ENCODE data around the gene FGG. TPM values are rescaled to one million over a fixed set of nuclear protein-coding genes. Genes with fewer than 3 reads are reported as not detected.
"Not testable (repeated sequence)": the region's sequence is repeated elsewhere in the genome, so short reads cannot be mapped to it uniquely, and the experiment has no call there.

FGG gene
- polyA plus RNA-seq, 3 donors: 0.30 to 0.34 TPM; not detected in 1

DNA sequence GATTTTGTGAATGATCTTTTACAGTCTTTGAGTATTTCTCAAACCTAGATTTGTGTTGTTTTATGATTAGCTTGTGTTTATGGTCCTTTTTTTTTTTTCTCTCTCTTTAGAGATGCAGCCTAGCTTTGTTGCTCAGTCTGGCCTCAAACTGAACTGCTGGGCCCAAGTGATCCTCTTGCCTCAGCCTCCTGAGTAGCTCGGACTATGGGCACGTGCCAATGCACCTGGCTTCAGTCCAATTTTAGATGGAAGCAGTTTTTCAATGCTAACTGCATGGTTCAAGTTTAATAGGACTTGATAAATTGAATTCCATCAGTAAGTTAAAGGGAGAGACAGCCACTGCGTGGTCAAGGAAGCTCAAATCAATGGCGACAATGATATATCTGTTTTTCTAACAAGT is 3.8 kb upstream of the FGG start:
- 46 to 60% (median 48%) methylated on average over 4 of the region's 4 CpGs for WGBS, 3 donors
- H3K27ac ChIP-seq (ENCODE audit: low read depth, low read length): no peak overlapping the region

DNA sequence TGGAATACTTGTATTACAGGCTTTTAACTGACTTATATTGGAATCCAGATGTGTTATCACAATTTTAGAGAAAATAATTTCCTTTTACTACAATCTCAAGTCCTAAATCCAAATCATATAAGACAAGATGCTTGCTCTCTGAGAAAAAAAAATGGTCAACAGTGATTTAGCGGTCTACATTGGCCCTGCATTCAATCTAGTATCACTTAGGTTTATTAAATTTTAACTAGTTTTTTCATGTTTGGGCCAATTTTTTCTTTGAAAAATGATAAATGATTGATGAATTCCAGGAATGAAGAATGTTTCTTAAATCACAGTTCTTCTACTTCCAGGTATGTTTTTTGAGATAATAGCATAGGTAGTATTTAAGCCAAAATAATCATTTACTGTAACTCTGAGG is 2.8 kb upstream of the FGG start:
- H3K27ac ChIP-seq (ENCODE audit: low read depth, low read length): no peak overlapping the region
- WGBS, 3 donors: 34 to 95% (median 91%) methylated on average over 1 of the region's 1 CpG

DNA sequence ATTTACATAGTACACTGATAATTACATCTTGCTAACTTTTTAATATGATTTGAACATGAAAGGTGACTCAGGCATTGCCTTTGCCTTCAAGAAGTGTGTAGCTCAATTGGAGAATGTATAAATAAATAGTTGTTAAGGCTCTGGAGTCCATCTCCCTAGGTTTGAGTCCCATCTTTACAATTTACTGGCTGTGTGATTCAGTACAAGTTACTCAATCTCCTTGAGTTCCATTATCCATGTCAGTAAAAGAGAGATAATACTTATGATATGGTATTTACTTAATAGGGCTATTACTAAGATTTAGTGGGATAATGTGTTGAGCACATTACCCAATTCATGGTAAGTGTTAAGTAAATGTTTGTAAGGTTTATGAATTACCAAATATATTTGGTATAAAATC is 1.9 kb upstream of the FGG start:
- H3K27ac ChIP-seq (ENCODE audit: low read depth, low read length): no peak overlapping the region

DNA sequence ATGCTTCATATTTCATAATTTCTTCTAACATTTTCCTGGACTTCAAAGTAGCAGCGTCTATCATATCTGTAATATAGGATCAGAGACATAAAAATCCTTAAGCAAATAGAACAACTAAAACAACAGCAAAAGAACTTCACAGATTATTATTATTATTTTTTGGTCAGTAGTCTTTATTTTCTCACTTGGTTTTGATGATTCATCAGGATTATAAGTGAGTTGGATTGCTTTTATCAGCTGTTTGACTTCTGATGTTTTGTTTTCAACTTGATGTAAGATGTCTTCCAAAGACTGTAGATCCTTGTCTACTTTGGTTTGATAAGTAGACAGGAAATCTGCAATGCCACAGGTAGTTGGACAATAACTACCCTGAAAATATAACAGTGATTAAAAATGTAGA is 623 bp downstream of the FGG start:
- 77 to 89% (median 85%) methylated on average over 1 of the region's 1 CpG for WGBS, 3 donors
- H3K27ac ChIP-seq (ENCODE audit: low read depth, low read length): no peak overlapping the region

DNA sequence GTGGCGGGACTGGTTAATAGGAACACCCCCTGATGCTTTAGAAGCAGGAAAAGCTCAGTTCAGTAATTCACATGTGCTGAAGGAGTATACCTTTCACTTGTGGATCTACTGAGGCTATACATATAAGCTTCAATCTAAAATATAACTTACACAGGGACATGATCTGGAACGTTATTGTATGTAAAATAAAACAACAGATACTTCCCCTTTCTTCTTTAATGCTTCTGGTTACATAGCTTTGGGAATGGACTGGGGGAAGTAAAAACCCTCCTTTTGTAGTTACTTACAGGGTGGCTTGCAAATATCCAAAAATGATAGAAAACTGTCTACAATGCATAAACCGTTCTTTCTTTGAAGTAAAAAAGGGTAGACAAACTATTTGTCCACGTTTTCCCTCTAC is 1.9 kb downstream of the FGG start:
- WGBS, 3 donors: 47 to 53% (median 51%) methylated on average over 4 of the region's 4 CpGs
- H3K27ac ChIP-seq (ENCODE audit: low read depth, low read length): no peak overlapping the region

DNA sequence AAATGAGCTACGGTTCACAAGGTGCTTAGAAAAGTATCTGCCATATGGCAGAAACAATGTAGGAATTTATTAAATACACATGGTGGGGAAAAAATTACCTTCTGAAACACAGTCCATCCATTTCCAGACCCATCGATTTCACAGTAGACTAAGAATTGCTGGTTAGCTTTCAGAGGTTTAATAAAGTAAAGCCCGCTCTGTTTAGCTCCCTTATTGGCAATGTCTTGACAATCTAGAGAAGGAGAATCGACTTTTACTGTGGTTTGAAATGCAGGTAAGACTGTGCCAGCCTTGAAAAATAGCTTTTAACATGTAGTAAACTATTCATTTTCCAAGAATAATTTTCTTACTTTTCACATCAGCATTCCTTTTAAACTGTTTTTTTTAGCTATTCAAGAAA is 2.9 kb downstream of the FGG start:
- H3K27ac ChIP-seq (ENCODE audit: low read depth, low read length): no peak overlapping the region
- 79 to 90% (median 85%) methylated on average over 4 of the region's 4 CpGs for WGBS, 3 donors

DNA sequence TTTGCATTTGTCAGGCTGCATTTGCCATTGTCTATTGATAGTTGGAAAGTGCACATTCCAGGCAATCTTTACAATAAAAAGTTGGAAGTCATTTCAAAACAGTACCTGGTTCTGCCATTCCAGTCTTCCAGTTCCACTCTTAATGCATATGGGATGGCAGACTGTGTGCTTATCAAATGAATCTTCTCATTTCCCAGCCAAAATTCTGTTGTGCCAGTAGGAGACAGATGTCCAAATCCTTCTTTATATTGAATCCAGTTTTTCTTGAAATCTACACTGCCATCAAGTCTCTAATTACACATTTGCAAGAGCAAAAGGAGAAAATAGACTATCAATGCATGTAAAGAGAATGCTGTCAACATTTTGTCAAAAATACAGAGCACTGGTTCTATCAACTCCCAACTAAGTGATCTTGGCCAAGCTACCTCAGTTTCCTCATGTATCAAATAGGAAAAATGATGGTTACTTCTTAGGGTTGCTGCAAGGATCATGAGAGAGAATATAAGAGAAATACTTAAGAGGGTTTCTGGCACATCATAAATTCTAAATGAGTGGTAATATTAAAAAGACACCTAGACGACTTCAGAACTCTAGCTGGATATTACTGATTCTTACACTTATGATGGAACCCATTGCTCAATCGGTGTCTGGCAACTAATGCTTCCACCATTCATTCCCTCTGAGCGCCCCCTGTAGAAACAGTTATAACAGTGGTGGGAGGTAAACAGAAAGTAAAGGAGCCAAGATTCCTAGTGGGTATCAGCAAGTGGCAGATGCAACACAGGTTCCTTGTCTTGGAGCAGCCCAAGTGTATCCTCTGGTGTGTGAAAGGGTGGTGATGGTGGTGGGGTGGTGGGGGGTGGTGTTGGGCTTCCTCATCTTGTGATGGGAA is 3.8 kb downstream of the FGG start:
- no peak overlapping the region for H3K27ac ChIP-seq (ENCODE audit: low read depth, low read length)
- 77 to 88% (median 86%) methylated on average over 3 of the region's 3 CpGs for WGBS, 3 donors

DNA sequence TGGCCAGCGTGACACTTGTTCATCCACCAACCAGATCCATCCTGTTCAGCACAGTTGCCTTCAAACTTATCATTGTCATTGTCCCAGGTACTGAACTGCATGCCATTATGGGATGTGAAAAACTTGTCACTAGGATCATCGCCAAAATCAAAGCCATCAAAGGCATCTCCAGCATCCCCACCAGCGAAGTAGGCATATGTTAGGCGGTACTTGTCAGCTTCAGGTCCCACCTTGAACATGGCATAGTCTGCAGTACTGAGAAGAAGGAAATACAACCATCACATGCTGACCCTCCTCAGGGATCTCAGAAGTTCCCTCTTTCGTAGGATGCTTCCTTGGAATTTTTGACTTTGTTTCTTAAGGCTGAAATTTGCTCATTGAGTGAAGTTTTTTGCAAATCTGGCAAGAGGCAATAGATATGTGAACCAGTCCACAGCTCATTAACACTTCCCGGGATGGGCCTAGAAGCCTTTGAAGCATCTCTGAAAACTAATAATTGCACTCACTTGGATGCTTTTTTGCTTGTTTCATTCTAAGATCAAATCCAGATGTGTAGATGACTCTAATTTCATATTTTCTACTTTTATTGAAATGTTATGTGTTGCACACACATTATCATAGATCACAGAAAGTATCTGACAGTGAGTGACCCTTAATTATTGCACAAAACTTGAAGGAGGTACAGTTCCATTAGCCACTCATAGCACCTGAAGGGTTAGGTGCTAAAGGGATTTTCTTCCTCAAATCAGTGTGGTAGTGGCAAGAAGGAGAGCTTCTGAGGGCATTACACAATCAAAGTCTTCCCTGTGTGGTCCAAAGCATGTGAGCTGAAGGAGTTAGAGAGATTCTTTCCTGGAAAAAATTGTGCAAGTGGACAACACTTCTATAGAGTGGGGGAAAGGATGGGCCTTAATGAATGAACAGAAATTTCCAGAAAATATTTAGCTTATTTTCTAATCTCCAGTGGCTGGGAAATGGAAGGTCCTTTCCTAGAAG is 5.4 kb downstream of the FGG start:
- 87 to 88% (median 88%) methylated on average over 6 of the region's 6 CpGs for WGBS, 3 donors
- no peak overlapping the region for H3K27ac ChIP-seq (ENCODE audit: low read depth, low read length)

DNA sequence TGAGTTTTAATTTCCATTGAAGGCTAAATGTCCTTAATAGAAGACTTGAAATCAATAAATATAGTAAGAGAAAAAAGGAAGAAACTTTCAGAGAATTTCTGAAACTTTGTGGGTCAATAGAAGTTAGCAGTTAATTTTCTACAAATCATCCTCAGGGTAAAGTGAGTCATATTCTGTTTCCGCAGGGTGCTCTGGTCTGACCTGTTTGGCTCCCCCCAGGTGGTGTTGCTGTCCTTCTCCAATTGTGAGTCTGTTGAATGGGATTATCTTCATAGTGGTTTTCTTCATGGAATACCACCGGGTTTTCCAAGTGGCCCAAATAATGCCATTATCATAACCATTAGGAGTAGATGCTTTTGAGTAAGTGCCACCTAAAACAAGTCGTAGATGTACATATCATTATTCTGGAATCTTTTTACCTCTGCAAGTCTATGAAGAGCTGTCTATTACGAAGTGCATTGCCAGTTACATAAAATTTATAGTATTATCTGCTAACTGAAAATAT is 7.7 kb downstream of the FGG start:
- 79 to 87% (median 85%) methylated on average over 4 of the region's 4 CpGs for WGBS, 3 donors
- H3K27ac ChIP-seq (ENCODE audit: low read depth, low read length): no peak overlapping the region

DNA sequence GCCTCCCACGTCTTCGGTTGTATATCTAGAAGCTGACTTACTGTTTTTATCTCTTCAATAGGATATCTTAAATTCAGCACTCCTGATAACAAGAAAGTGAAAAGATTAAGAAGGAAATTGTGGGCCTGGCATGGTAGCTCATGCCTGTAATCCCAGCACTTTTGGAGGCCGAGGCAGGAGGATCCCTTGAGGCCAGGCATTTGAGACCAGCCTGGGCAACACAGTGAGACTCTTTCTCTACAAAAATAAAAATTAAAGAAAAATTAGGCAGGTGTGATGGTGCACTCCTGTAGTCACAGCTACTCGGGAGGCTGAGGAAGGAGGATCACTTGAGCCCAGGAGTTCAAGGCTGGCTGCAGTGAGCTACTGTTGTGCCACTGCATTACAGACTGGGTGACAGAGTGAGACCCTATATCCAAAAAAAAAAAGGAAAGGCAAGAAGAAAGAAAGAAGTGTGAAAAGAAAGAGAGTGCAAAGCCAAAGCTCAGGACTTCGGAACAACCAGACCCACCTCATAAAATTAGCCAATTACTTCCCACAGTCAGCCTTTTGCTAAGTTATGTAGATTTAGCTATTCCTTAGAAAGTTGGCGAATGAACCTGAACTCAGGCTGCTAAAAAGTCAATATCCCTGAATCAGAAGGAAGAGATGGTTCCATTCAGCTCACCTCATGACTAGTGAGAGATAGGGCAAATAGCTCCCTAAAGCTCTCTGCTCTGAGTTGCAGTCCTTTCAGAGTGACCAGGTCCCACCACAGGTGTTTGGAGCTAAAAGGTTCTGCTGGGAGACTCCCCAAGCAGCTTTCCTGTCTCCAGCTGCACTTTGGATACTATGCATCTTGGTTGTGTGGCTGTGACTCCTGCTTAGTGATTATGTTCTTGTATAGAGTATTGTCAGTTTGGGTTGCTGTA is 9.2 kb downstream of the FGG start:
- no peak overlapping the region for H3K27ac ChIP-seq (ENCODE audit: low read depth, low read length)
- 89 to 91% (median 89%) methylated on average over 6 of the region's 6 CpGs for WGBS, 3 donors

DNA sequence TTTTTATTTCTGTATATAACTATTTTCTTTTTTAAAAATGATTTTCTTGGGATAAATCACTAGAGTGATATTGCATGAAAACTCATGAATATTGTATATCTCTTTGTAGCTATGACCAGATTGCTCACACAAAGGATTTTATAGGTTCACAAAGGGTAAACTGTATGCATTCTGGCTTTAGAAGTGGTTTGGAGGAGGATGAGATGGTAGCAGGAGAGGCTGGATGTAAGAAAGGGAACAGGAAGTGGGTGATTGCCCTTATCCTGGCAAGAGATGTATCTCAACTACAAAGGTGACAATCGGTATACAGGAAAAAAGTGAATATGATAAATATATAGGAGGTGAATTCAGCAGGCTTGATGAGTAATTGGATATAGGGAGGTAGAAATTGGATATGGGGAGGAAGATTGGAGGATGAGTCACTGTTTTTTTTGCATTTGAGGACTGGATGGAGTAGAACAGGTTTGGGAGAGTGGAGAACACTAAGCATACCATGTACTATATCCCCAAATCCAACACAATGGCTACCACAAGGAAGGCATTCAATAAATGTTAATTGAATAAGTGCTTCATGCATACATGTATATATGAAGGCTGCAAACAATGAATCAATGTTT is 9.9 kb downstream of the FGG start:
- H3K27ac ChIP-seq (ENCODE audit: low read depth, low read length): no peak overlapping the region
- WGBS, 3 donors: 36 to 61% (median 48%) methylated on average over 1 of the region's 1 CpG

DNA sequence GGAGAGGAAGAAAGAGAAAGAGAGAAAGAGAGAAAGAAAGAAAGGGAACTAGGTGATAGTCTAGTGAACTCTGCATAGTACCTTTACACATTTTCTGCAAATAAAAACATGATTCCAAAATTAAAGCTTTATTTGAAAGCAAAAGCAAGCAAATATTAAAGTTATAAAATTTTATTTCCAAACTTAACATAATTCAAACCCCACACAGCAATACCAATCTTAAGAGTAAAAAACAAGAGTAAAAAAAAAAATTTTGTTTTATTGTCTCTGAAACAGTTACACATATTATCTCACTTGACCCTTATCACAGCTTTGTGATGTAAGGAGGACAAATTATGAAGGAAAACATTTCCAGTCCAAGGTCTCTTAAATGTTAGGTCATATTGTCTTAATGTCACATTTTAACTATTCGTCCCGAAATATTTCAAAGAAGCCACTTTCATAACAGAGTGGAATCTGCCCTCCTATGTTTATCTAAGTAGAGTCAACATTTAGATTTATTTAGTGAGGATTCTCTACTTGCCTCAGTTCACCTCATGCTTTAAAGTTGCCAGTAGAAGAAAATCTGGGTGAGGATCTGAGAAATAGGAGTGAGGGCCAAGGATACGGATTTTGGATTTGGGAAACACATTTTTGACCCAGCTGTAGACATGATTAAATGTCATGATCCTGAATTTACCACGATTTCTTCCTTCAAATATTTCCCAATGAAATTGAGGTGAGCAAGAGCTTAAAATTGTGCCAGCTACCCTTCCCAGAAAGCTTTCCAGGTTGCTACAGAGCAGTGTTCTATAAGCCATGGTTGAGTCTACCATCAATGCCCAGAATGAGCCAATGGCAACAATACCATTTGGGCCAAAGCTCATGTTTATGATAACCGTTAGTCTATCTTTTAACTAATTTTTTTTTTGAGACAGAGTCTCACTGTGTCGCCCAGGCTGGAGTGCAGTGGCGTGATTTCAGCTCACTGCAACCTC is 14.4 kb downstream of the FGG start:
- no peak overlapping the region for H3K27ac ChIP-seq (ENCODE audit: low read depth, low read length)
- 72 to 88% (median 88%) methylated on average over 7 of the region's 7 CpGs for WGBS, 3 donors

DNA sequence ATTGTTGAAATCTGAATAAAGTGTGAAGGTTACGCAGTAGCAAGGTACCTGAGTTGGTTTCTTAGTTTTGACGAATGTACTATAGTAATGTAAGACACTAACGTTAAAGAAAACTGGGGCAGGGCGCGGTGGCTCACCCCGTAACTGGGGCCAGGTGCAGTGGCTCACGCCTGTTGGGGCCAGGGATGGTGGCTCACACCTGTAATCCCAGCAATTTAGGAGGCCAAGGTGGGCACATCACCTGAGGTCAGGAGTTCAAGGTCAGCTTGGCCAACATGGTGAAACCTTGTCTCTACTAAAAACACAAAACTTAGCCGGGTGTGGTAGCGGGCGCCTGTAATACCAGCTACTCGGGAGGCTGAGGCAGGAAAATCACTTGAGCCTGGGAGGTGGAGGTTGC is 15.2 kb downstream of the FGG start:
- 87 to 95% (median 91%) methylated on average over 11 of the region's 11 CpGs for WGBS, 3 donors
- not testable (repeated sequence) for H3K27ac ChIP-seq (ENCODE audit: low read depth, low read length)

DNA sequence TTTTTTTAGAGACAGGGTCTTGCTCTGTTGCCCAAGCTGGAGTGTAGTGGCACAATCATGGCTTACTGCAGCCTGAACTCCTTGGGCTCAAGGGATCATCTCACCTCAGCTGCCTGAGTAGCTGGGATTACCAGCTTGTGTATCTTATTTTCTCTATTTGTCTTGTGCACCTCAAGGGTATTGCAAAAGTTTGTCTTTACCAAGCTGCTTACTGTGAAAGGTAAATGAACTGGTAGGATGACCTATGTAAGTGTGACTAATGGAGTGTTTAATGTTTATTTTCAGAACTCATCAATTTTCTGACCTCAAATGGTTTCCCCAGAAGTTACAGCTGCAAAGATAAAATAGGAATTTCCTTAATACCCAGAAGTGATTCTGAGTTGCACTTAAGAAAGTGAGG is 16.6 kb downstream of the FGG start:
- no peak overlapping the region for H3K27ac ChIP-seq (ENCODE audit: low read depth, low read length)

DNA sequence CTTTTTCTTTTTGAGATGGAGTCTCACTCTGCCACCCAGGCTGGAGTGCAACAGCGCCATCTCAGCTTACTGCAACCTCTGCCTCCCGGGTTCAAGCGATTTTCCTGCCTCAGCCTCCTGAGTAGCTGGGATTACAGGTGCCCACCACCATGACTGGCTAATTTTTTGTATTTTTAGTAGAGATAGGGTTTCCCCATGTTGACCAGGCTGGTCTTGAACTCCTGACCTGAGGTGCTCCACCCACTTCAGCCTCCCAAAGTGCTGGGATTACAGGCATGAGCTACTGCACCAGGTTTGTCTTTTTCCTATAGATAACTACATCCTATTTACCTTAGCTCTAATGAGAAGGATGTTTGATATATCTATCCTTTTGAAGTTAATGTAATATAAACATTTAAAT is 18.1 kb downstream of the FGG start:
- H3K27ac ChIP-seq (ENCODE audit: low read depth, low read length): not testable (repeated sequence)
- WGBS, 3 donors: 89 to 93% (median 89%) methylated on average over 3 of the region's 3 CpGs

DNA sequence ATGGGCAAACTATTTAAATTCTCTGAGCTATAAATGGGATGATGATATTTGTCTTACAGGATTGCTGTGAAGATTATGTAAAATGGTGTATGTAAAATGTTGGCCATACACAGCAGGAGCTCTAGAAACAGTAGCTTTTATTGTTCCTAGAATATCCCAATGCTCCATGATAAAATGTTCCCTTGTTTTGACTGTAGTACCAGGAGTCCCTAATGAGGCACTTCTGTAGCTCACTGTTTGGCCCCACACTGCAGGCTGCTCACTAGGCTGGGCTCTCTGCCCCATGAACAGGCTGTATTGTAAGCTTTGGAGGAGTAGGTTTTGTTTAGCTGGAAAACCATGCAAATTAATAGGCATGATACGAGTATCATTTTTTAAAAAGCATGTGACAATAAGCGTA is 18.6 kb downstream of the FGG start:
- no peak overlapping the region for H3K27ac ChIP-seq (ENCODE audit: low read depth, low read length)
- 43 to 88% (median 45%) methylated on average over 2 of the region's 2 CpGs for WGBS, 3 donors

DNA sequence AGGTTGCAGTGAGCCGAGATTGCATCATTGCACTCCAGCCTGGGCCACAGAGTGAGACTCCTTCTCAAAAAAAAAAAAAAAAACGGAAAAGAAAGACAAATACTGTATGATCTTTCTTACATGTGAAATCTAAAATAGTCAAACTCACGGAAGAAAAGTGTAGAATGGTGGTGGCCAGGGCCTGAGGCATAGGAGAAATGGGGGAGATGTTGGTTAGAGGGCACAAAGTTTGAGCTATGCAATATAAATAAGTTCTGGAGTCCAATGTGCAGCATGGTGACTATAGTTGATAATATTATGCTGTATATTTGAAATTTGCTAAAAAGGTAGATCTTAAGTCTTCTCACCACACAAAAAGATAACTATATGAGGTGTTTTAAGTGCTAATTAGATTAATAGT is 20.6 kb downstream of the FGG start:
- no peak overlapping the region for H3K27ac ChIP-seq (ENCODE audit: low read depth, low read length)
- 63 to 84% (median 77%) methylated on average over 3 of the region's 3 CpGs for WGBS, 3 donors

Data from adipose tissue (tissue), 3 donors.